GM10248 (cell line): ENCODE data around the gene ACOX3.

Experiments used
- CTCF ChIA-PET: fragments of 300-600 bp; sonication (Branson Sonifier 250); formaldehyde crosslinking; extraction: SDS; loops from one replicate; lab custom pipeline; 2021; ENCODE audit warnings: antibody characterized with exemption; lab: Yijun Ruan, JAX
- POLR2A ChIA-PET: fragments of 350-650 bp; sonication (Branson Sonifier 250); formaldehyde crosslinking; extraction: SDS; loops from one replicate; lab custom pipeline; 2020; ENCODE audit warnings: antibody characterized with exemption; lab: Yijun Ruan, JAX
- DNase-seq: peaks from one replicate; pipeline ENCODE4 v3.0.0; 2012; ENCODE audit errors: extremely low spot score
- CTCF ChIP-seq: IDR thresholded peaks from 2 replicates; pipeline ENCODE4 v1.5.1; 2012; ENCODE audit warnings: mild to moderate bottlenecking, low read depth; ENCODE audit errors: extremely low read depth, missing control alignments, control extremely low read depth

The ACOX3 gene

GRCh38 chr4:8468746-8469535, 28.4 kb upstream of the ACOX3 start:
- POLR2A ChIA-PET, result interaction anchor here (0.8 kb wide), 1 partner anchor 10 kb away, joined by 3 read pairs; no protein-coding TSS in a partner anchor
- CTCF ChIA-PET, result interaction anchor here (0.7 to 5.6 kb wide), 33 partner anchors 10 to 449 kb away, joined by 3 to 79 read pairs (median 4); partner anchors contain the start of genes ABLIM2 and CPZ

DNA sequence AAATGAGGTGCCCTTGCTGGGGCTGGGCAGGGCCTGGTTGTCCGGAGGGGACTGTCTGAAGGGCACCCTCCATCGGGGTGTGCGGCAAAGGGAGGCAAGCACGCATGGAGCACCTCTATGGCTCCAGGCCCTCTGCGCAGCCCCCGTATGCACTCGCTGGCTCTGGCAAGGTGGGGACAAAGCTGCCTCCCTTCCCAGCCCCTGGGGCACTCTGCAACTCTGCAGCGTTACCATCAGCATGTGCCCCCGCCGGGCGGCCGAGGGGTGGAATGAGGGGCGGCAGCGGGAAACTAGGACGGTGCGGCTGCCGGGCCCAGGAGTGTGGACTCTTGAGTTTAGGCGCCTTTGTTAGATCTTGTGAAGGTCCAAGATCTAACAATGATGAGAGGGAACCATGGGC, 26.5 kb upstream of the ACOX3 start:
- ChIA-PET POLR2A (no interaction called here), CTCF (interaction anchor here (1.8 to 5.6 kb wide), 4 partner anchors 29 to 130 kb away, joined by 7 to 79 read pairs (median 10); no protein-coding TSS in a partner anchor)
- TF ChIP-seq CTCF, result no peak
- no peak for DNase-seq

More at GRCh38 chr4:8468746-8469535, 28.4 kb upstream of the ACOX3 start:
- TF ChIP-seq CTCF, result peak; percentile 90
- DNase-seq, result peak; percentile 82

DNA sequence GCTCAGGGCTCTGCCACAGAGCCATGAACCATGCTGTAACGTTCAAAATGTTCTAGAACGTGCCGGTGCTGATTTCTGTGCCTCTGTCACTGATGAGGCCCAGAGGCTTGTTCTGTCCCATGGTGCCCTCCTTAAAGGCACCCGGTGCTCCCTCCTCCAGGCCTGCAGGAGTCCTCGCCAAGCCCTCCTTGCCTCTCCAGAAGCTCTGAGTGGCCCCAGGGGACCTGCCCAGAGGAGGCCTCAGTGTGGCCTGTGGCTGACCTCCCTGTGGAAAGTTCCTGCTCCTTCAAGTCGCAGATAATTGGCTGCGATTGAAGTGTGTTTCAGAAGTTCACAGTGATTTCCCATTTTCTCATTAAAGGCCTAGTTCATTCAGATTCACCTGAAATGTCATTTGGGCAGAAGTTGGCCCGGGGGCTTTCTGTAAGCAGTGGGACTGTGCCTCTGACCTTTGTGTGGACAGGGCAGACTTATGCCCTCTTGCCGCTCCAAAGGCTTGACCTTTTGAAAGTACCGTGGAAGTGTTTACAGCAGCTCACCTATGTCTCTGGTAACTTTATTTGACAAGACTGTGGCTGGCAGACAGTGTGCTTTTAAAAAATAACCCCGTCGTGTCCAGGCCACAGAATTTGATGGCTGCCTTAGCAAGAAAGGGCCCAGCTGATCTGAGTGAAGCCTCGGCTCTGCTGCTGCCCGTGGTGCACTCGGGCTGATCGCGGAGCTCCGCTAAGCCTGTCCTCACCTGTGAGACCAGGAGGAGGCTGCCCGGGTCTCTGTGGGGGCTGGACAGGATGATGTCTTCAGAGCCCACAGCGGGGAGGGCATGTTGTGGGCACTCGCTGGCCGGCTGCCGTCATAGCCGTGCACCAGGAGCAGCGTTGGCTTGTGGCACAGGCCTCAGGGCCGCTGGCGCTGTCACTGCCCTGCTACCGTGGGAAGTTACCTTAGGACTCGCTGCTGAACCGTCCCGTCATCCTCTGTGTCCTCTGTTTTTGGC, 25.4 kb upstream of the ACOX3 start:
- no peak for DNase-seq
- no peak for TF ChIP-seq CTCF
- ChIA-PET POLR2A (no interaction called here), CTCF (interaction anchor here (0.8 to 5.6 kb wide), 4 partner anchors 15 to 81 kb away, joined by 3 to 79 read pairs (median 4); no protein-coding TSS in a partner anchor)

DNA sequence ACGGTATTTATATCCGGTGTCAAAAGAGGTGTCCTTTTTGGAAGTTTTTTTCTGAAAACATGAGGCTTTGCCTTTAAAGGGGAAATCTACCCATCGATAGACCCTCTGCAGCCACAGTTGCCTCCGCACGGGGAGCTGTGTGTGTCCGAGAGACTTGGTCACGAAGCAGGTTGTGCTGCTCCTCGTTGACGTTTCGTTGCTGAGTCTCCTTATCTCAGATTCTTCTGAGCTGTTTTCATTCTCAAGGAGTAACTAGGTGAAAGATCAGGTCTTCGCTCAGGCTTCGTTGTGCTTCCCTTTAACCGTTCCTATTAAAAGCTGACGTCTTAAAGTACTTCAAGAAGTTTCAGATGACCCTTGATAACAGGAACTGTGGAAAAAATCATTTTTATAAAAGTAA, 23.9 kb upstream of the ACOX3 start:
- POLR2A ChIA-PET, result no interaction called here
- no peak for DNase-seq
- CTCF ChIA-PET, result interaction anchor here (1.2 to 1.8 kb wide), 4 partner anchors 10 to 453 kb away, joined by 3 to 4 read pairs (median 3); no protein-coding TSS in a partner anchor
- no peak for TF ChIP-seq CTCF

GRCh38 chr4:8463811-8464210, 23.3 kb upstream of the ACOX3 start:
- TF ChIP-seq CTCF, result no peak
- CTCF ChIA-PET, result interaction anchor here (1.2 to 1.3 kb wide), 2 partner anchors 10 to 454 kb away, joined by 3 read pairs; no protein-coding TSS in a partner anchor
- no peak for DNase-seq
- POLR2A ChIA-PET, result no interaction called here

GRCh38 chr4:8461616-8462015, 21.1 kb upstream of the ACOX3 start:
- ChIA-PET CTCF (interaction anchor here (0.8 kb wide), 1 partner anchor 86 kb away, joined by 3 read pairs; no protein-coding TSS in a partner anchor), POLR2A (no interaction called here)
- no peak for DNase-seq
- TF ChIP-seq CTCF, result no peak
